ENCODE measurements around the gene MDP1.
A peak's percentile ranks its signal among the peaks of the same experiment; 100 is the strongest.

- TF ChIP-seq CTCF (IDR thresholded peaks at IDR 0.05; ENCODE audit: low read depth, low read length) (no peak), MAX (IDR thresholded peaks at IDR 0.05; ENCODE audit: low read depth, low read length) (peak; percentile 15), POLR2A (IDR thresholded peaks at IDR 0.05; ENCODE audit: extremely low read depth, insufficient read length) (peak; percentile 66), MYC (IDR thresholded peaks at IDR 0.05; ENCODE audit: low read depth, low read length) (peak; percentile 61)
Measured at GRCh38 chr14:24195186-24196070, 20.4 kb downstream of the MDP1 start, which contains the start of gene TM9SF1.

All from NB4 (cell line).